ENCODE results near the gene ABHD17B. TPM values are rescaled to one million over a fixed set of nuclear protein-coding genes. Genes with fewer than 3 reads are reported as not detected.
"Not testable (repeated sequence)": the region's sequence is repeated elsewhere in the genome, so short reads cannot be mapped to it uniquely, and the experiment has no call there.

ABHD17B gene
- total RNA-seq = 27.5 and 29.0 TPM in 2 replicates

DNA sequence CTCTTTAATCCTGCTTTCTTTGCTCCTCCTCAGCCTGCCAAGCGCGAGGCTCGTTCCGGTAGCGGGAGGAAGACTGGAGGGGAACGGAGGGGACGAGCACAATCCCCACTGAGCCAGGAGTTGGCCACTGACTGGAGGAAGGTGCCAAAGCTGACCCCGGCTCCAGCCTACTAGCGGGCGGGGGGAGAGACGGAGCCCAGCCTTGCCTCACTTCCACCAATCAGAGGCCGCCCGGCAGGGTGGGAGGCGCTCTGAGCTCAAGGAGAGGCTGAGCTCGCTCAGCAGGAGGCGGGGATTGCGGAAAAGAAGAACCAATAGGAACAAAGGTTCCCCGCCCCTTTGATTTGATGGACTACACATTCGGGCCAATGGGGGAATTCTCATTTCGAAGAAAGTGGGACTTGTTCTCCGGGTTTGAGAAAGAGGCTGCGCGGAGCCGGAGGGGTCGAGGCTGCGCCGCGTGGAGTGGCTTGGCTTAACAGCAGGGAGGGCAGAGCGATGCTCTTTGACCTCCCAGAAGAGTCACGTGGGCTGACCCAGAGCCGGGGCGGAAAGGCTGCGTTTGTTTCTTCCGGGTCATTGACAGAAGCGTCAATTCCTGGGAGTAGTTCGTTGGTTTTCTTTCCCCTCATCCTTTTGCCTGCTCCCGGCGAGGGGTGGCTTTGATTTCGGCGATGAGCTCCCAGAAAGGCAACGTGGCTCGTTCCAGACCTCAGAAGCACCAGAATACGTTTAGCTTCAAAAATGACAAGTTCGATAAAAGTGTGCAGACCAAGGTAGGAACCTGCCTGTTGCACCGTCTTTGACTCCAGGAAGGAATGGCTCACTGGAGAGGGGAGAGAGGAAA, at the start of gene ABHD17B, which contains the start of gene C9orf85:
ABHD17B (minus strand) TSS at position 133 of the 847 bp plus-strand sequence. CDS start 36,113 bp downstream, outside the sequence.
C9orf85 (plus strand) TSS at position 579 of the 847 bp plus-strand sequence; CDS start at position 675, 96 bp downstream.
- intact Hi-C loops (cut with micrococcal nuclease) = loop anchor here (1.0 to 10.0 kb wide), 13 partner anchors 34 to 1656 kb away; partner anchors contain the start of genes SMC5, TMC1 and ZFAND5

DNA sequence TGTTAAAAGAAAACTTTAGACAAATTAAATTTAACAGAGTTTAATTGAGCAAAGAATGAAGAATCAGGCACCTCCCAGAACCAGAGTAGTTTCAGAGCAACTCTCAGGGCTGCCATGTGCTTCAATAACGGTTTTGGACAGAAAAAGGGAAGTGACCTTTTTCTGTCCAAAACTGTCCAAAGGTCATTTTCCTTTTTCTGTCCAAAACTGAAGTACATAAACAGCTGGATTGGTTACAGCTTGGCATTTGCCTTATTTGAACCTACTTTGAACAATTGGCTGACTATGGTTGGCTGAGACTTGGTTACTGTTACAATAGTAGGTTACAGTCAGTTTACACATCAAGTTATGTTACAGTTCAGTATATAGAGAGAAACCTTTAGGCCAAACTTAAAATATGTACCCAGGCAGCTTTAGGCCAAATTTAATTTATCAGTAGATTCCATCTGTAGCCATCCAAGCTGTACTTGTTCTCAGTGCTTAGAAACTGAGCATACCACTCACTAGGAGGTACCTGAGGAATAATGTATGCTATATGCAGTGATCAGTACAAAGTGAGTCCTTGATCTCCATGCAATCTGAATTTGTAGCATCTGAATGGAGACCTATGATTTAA, 44.4 kb upstream of the ABHD17B start:
- intact Hi-C loops (cut with micrococcal nuclease) = no loop called here

DNA sequence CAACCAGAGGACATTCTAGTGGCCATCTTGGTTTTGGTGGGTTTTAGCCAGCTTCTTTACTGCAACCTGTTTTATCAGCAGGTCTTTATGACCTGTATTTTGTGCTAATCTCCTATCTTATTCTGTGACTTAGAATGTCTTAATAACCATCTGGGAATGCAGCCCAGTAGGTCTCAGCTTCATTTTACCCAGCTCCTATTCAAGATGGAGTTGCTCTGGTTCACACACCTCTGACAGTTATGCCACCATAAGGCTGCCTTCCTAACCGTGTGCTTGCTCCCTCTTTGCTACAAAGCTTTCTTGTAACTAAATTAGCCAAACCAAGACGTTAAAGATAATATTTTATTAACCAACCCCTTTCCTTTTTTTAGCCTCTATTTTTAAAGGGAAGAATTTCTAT, 43.7 kb upstream of the ABHD17B start:
- intact Hi-C loops (cut with micrococcal nuclease) = not testable (repeated sequence)

DNA sequence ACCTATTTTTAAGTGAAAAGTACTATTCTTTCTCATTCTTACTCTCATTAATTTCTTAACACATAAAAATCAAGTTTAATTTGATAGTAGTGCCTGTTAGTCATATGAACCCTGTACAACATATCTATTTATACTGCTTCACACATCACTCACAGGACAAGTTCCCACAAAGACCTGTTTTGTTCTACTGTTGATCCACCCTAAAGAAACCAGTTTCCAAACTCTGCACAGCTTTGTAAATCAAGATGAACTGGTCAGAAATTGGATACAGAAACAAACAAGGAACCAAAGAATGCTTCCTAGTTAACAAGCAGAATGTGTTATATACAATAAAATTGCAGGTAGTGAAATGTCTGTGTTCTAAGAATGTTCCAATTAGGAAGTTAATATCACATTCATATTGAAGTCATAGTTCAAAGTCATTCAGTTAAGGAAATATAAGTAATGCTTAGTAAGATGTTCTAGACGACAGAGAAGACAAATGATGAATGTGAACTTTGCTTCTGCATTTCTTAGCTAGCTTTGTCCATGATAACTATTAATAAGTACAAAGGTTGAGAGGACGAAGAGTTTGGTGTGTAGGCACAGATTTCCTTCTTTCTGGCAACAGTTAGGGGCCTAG, 33.9 kb upstream of the ABHD17B start:
- intact Hi-C loops (cut with micrococcal nuclease) = no loop called here

DNA sequence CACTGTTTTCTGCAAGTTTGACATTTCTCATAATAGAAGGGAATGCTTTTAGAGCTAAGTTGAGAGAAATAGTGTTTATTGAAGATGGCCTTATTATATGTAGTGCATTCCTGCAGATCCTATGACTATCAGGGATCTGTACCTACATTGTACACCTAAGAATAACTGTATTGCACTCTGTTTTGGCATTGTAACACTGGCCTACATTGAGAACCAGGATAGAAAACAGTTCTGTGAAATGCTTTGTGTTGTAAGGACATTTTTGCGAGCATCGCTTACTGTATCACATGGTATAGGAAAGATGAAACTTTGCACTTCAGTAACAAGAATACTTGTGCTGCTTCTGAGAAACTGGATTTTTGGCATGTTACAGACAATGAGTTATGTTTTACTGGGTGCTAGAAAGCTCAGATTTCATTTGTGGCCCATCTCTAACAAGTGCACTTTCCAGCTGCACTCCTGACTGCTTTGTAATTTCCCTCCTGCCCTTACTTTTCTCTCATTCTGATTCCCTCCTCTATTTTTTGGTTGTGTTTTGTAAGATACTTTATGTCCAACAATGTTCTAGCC, 31.1 kb upstream of the ABHD17B start:
- intact Hi-C loops (cut with micrococcal nuclease) = no loop called here

DNA sequence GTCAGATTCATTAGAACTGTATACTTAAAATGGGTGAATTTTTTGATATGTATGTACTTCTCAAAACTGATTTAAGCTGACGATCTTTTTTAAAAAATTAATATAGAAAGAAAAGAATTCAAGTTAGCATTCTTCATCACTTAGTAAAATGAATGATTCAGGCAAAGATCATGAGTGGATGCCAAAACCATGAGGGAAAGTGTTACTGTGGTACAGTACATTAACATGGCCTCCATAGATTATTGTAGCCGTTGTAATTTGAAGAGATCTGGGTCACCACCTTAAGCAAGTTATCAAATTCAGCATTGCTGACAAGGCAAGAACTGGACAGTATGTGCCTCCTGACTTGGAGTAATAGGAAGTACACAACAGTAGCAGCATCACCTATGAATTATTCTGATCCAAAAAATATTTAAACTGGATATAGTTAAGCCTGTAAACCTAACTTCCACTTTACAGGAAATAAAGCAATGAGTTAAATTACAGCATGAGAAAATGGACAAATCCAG, 30.1 kb upstream of the ABHD17B start:
- intact Hi-C loops (cut with micrococcal nuclease) = no loop called here

DNA sequence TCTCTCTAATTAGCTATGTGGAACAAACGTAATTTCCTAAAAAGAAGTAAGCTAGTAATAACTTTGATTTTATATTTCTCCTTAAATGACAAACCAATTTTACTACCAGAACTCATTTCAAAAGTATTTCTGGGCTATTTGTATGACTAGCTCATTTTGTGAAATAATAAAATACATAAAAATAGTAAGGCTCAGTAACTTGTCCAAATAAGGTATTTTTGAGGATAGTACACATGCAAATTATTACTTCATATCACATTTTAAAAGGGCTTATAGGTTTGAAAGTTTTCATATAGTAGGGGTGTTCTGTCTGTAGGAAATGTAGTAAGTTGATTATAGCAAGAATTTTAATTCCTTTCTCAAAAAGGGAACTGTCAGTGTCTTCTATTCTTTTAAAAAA, 26.9 kb upstream of the ABHD17B start:
- intact Hi-C loops (cut with micrococcal nuclease) = no loop called here

DNA sequence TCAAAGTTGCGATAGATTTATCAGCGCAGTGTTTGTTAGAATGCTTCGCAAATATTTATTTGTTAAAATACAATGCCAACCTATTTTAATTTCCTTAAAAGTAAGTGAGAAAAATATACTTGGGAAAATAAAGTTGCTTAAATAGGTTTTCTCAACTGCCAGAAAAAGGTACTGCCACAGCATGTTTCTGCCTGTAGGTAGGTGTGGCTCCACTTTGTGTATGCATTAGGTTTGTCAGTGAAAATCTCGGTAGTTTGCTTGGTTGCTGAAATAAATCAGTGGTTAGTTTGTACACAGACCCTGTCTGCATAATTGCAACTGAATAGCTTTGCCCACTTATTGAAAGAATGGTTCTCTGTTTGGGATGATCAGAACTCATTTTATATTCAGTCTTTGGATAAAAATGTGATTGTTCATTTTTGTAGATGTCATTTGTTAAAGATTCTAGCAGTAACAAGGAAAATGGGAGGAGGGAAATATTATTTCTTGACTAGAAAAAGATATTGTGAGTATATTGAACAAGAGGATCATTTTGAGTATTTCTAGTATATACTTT, 26.2 kb upstream of the ABHD17B start:
- intact Hi-C loops (cut with micrococcal nuclease) = no loop called here

DNA sequence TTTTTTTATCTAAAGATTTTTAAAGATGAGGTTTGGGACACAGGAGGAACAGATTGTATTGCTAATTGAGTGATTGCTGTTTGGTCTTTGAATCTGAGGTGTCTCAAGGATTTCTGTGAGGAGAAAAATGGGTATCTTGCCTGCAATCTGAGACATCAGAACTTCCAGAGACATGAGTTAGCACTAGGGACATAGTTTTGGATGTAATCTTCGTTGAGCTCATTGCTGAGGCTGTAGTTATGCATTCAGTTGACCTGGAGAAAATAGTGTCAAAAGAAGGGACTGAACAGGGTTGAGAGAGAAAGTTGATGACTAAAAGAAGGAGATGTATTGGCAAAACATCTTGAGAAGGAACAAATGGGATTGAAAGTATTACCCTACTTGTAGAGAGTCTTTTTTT, 25.1 kb upstream of the ABHD17B start:
- intact Hi-C loops (cut with micrococcal nuclease) = no loop called here

DNA sequence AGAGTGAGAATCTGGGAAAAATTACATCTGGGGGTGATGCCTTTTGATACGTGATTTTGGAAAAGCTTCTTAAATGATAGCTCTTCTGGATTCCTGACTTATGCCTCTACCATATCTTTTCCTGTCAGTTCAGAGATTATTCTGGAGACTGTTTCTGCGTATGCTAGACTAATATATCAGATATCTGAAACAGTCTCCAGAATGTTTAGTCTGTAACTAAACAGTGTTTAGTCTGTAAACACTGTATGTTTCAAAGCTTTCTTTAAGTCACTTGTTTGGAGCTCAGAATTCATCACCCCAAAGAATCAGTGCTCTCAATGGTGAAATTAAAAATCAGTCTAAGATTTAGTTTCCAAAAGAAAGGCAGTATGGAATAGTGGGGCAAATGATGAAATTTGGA, 20.2 kb upstream of the ABHD17B start:
- intact Hi-C loops (cut with micrococcal nuclease) = no loop called here

DNA sequence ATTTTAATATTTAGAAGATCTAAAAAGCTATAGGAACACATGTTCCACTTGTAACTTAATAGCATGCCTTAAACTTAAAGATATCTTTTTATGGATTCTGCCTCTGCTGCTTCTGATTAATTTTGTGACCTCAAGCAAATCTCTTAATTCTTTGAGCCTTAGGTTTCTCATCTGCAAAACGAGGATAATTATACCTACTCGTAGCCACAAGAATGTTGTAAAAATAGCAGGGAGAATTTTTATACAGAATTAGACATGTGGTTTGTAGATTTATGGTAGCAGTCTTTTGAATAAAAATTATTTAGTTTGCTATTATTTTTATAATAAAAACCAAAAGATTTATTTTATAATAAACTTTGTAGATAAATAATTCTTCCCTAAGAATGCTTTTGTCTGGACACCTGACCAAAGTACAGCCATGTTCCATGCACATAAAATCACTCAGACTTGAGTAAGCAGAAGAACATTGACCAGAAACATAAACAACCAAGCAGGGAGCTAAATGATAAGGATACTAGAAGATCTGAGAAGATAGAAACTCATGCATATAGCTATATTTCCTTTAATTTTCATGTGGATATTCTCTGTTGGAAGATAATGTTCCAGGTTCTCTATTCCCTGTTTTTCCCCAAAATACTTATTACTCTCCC, 18.9 kb upstream of the ABHD17B start:
- intact Hi-C loops (cut with micrococcal nuclease) = no loop called here

DNA sequence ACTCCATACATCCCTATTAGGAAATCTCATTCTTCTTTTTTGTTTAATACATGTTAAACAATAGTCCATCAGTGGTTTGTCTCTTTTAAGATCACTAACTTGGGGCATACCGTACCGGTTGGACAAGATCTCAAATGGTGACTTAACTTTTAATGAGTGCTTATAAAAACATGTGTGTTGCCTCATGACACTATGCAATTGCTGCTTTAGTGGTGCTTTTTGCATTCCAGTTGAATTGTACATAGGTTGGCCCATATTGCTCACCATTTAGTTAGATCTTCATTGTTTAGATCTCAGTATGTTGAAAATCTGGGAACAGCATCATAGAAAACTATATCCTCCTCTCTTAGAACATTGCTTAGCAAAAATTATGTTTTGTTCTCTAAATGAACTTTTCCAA, 18.2 kb upstream of the ABHD17B start:
- intact Hi-C loops (cut with micrococcal nuclease) = no loop called here

DNA sequence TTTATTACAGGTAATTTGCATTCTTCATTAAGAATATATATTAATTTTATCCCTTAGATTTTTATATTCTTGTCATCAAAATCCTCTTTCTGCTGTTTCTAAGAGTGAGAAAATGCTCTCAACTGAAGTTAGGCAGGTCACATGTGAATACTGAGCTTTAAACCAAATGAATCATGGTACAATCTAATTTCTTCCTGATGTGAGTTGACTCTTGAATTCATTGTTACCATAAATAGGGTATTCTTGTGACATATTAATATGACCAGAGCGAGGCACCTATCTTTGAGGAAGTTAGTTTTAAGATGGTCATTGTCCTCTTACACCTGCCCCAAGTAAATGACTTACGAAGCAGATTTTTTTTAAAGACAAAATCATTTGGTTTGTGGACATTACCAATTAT, 17.8 kb upstream of the ABHD17B start:
- intact Hi-C loops (cut with micrococcal nuclease) = no loop called here

DNA sequence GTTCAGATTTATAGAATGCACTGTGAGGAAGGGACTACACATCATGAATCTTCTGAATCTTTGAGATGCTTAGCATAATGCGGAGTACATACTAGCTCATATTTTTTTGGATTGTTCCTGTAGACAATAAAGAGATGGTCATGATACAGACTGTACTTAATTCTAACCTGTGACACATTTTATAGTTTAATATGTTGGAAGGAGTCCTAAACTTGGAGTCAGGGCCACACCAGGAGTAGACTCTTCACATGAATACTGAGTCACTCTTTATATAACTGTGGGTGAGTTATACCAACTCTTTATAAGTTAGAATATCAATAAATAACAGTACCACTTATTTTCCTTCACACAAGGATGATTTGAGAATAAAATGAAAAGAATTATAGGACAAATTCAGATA, 17.4 kb upstream of the ABHD17B start:
- intact Hi-C loops (cut with micrococcal nuclease) = no loop called here

DNA sequence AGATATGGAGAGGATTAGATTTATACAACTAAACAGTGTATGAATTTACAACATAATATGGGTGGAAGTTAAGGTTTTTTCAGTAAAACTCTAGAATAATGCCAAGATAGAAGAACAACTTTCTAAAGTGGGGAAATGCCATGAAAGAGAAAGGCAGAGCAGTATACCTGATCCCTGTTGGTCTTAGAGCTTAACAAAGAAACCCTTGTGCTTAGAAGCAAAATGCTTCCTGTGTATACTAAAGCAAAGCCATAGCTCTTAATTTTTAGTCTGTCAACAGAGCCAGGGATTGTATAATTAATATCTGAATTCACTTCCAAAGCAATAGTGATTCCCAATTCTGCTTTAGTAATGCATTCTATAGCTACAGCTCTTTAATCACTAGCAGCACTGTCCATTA, 14.8 kb upstream of the ABHD17B start:
- intact Hi-C loops (cut with micrococcal nuclease) = no loop called here

DNA sequence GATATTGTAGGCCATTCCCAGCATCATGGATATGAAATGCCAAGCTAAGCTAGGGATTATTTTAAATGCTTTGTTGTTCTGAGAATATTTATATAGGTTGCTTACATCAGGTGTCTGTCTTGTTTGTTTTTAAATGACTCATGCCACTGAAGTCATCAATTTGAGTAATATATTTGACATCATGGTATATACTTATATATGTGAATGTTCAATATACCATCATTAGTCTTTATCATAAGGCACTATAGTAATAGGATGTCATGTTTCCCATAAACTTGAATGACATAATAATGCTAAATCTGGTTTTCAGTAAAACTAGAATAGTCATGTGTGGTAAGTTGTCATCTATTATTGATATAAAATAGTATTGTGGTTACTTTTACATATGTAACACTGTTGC, 13.6 kb upstream of the ABHD17B start:
- intact Hi-C loops (cut with micrococcal nuclease) = no loop called here

DNA sequence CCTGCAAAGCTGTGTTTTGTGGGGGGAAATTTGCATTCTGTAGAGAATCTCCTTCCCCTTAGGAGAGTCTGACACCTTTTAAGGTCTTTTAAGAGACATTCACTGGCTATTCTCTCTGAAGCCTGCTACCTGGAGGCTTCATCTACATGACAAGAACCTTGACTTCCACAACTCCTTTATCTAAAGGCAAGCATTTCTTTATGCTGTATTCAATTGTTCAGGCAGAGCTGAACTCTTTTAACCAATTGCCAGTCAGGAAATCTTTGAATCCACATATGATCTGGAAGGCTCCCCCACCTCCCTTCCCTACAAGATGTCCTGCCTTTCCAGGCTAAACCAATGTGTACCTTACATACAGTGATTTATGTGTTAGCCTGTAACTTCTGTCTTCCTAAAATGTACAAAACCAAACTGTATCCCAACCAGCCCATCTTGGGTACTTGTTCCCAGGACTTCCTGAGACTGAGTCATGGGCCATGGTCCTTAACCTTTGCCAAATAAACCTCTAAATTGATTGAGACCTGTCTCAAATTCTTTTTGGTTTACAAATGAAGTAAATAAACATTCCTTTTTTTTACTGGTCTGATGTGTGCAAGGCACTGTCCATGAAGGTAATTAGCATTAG, 10.3 kb upstream of the ABHD17B start:
- intact Hi-C loops (cut with micrococcal nuclease) = no loop called here

DNA sequence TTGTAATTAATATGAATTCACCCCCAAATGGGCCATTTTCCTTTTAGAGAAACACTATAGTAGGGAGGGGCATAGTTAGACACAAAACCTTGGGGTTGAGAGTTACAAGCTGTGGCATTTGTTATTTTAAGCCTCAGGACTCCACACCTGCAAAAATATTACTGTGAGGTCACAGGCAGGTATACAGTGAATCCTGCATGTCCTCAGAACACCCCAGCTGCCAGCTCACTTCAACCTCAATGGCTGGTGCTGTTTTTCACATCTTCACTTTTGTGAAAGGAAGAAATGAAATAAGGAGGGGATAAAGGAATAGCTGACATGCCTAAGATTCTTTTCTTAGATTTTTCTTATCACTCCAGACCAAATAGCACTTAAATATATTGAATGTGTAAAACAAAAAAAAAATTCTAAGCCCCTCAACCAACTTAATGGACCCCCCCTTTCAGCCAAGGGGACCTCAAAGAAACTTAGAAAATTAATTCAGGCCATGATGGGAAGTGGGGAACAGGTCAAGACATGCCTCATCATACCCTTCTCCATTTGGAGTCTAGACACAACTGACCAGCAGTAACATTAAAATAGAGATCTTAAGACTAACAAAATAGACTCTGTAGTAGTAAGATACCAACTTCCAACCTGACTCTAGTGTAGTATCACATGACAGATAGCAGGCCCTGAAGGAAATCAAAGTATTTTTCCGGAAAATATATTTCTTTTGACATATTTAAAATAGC, 9.6 kb upstream of the ABHD17B start:
- intact Hi-C loops (cut with micrococcal nuclease) = no loop called here

DNA sequence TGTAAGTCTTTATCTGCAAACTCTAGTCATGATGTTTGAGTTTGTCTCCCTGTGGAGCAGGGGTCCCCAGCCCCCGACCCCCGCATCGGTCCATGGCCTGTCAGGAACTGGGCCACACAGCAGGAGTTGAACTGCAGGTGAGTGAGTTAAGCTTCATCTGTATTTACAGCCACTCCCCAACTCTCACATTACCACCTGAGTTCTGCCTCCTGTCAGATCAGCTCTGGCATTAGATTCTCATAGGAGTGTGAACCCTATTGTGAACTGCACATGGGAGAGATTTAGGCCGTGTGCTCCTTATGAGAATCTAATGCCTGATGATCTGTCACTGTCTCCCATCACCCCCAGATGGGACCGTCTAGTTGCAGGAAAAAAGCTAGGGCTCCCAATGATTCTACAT, 7.4 kb upstream of the ABHD17B start:
- intact Hi-C loops (cut with micrococcal nuclease) = loop anchor here (10.0 kb wide), 2 partner anchors 606 to 1664 kb away; partner anchors contain the start of genes SMC5 and TMC1
